ENCODE measurements around the gene ABCC4.

ABCC4 gene

DNA sequence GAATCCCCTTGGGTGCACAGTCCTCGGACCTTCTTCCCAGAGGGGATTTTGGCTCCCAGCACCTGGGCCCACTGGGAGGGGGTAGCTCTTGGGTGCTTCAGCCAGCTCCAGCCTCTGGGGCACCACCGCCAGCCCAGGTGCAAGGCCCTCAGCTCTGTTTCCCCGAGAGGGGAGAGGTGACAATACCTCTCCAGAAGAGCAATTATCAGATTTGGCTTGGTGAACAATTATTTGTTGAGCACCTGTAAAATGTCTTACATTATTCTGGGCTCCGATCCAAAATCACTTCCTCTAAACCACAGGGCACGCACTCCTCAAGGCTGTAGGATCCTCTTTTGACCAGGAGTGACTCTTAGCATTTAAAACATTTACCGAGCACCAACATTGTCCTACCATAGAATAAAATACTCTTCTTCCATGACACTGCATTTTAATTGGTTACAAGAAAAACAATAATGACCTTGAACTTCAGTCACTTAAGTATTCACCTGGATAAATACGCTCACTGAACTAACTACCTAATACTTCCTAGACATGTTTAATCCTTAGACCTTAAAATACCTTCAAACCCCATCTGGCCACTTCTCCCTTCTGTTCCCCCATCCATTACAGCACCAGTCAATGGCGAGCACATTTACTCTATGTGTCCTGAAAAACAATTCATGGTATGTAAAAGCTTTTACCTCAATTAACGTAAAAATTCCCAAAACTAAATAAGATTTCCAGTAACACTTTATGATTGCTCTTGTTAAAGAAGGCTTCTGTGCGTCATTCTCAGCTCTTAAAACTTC is 54.8 kb downstream of the ABCC4 start:
- peaks cover 4% of the 10 kb centered on the region for H3K36me3 ChIP-seq (ENCODE audit: control insufficient read depth, insufficient read depth, low read length)
- 90 to 96% methylated on average over 7 to 9 of the region's 10 CpGs for WGBS, 2 experiments (ENCODE audit: insufficient coverage in 2 of 2)
- H3K9me3 ChIP-seq (ENCODE audit: control insufficient read depth, low read length) = no peaks in the 10 kb centered on the region
- no peaks in the 10 kb centered on the region for H3K4me1 ChIP-seq (ENCODE audit: control insufficient read depth, insufficient read depth, low read length, poor library complexity, severe bottlenecking)
- no peak overlapping the region for H3K27ac ChIP-seq (ENCODE audit: low read depth, low read length, severe bottlenecking)
- no peak overlapping the region for H3K4me3 ChIP-seq (ENCODE audit: extremely low read depth, insufficient read depth, low read length, poor library complexity, severe bottlenecking)

DNA sequence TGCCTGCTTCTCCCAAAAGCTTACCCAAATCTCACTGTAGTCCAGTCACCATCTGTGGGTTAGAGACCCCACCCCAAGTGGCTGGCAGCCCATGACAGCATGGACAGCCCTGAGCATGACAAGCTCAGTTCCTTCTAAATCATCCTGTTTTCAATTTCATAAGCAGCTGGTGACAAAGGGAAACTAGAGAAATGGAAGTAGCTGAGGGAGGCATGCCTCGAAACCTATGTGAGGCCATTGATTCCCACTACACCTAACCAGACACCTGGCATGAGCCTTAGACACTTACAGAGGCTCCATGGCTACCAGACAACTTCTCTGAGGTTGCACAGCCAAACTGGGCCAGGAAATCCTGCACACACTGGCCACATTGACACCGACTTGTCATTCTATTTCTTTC is 56.2 kb downstream of the ABCC4 start:
- WGBS, 2 experiments (ENCODE audit: insufficient coverage in 2 of 2) = 89 to 93% methylated on average over 2 of the region's 2 CpGs
- H3K9me3 ChIP-seq (ENCODE audit: control insufficient read depth, low read length) = no peaks in the 10 kb centered on the region
- no peaks in the 10 kb centered on the region for H3K4me1 ChIP-seq (ENCODE audit: control insufficient read depth, insufficient read depth, low read length, poor library complexity, severe bottlenecking)
- no peak overlapping the region for H3K4me3 ChIP-seq (ENCODE audit: extremely low read depth, insufficient read depth, low read length, poor library complexity, severe bottlenecking)
- H3K36me3 ChIP-seq (ENCODE audit: control insufficient read depth, insufficient read depth, low read length) = peaks cover 6% of the 10 kb centered on the region
- no peak overlapping the region for H3K27ac ChIP-seq (ENCODE audit: low read depth, low read length, severe bottlenecking)

DNA sequence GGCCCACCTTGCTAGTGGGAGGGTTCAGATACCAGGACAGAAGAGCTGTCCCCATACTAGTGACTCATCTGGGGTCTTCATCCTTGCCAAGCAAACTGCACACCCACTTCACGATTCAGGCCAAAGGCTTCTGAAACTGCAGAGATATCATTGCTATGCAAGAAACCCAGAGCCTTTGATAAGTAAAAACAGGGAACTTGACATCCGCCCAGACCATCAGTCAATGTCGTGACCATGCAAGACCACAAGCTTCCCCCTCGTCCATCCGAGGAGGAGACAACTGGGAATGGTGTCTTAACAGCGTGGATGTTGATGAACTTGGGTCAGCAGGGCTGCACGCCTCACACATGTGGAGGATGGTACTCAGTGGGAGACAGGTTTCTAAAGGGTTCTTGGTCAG is 58.0 kb downstream of the ABCC4 start:
- Histone ChIP-seq H3K4me3 (ENCODE audit: extremely low read depth, insufficient read depth, low read length, poor library complexity, severe bottlenecking) (no peak overlapping the region), H3K36me3 (ENCODE audit: control insufficient read depth, insufficient read depth, low read length) (peaks cover 6% of the 10 kb centered on the region), H3K9me3 (ENCODE audit: control insufficient read depth, low read length) (no peaks in the 10 kb centered on the region), H3K27ac (ENCODE audit: low read depth, low read length, severe bottlenecking) (no peak overlapping the region), H3K4me1 (ENCODE audit: control insufficient read depth, insufficient read depth, low read length, poor library complexity, severe bottlenecking) (no peaks in the 10 kb centered on the region)
- WGBS, 2 experiments (ENCODE audit: insufficient coverage in 2 of 2) = 81 to 88% methylated on average over 5 to 7 of the region's 7 CpGs

DNA sequence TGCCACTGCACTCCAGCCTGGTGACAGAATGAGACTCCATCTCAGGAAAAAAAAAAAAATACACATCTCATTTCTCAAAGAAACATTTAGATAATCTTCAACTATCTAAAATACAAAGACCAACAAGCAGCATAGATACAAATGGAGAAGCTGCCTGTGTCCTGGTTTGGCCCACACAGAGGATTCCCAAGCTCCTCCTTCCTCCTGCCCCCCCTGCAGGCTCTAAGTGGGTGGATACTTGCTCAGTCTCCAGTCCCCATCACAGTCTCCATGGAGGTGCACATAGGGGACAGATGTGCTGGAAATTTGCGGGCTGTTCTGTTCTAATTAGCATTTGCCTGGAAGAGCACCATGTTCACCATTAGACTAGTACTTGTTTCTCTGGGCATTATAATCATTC is 59.9 kb downstream of the ABCC4 start:
- Histone ChIP-seq H3K4me1 (ENCODE audit: control insufficient read depth, insufficient read depth, low read length, poor library complexity, severe bottlenecking) (no peaks in the 10 kb centered on the region), H3K9me3 (ENCODE audit: control insufficient read depth, low read length) (no peaks in the 10 kb centered on the region), H3K4me3 (ENCODE audit: extremely low read depth, insufficient read depth, low read length, poor library complexity, severe bottlenecking) (no peak overlapping the region), H3K36me3 (ENCODE audit: control insufficient read depth, insufficient read depth, low read length) (peaks cover 5% of the 10 kb centered on the region), H3K27ac (ENCODE audit: low read depth, low read length, severe bottlenecking) (no peak overlapping the region)
- WGBS, 2 experiments (ENCODE audit: insufficient coverage in 2 of 2) = 100% methylated on average over 1 of the region's 1 CpG; no CpG with 5 or more reads in 1 of the 2 experiments

- H3K36me3 ChIP-seq (ENCODE audit: control insufficient read depth, insufficient read depth, low read length) = peaks cover 2% of the 10 kb centered on the region
- H3K4me3 ChIP-seq (ENCODE audit: extremely low read depth, insufficient read depth, low read length, poor library complexity, severe bottlenecking) = no peak overlapping the region
- no peaks in the 10 kb centered on the region for H3K9me3 ChIP-seq (ENCODE audit: control insufficient read depth, low read length)
- 89 to 100% methylated on average over 2 of the region's 2 CpGs for WGBS, 2 experiments (ENCODE audit: insufficient coverage in 2 of 2)
- no peak overlapping the region for H3K27ac ChIP-seq (ENCODE audit: low read depth, low read length, severe bottlenecking)
- H3K4me1 ChIP-seq (ENCODE audit: control insufficient read depth, insufficient read depth, low read length, poor library complexity, severe bottlenecking) = no peaks in the 10 kb centered on the region
These were observed 62.0 kb downstream of the ABCC4 start for GRCh38 chr13:95239283-95239682.

DNA sequence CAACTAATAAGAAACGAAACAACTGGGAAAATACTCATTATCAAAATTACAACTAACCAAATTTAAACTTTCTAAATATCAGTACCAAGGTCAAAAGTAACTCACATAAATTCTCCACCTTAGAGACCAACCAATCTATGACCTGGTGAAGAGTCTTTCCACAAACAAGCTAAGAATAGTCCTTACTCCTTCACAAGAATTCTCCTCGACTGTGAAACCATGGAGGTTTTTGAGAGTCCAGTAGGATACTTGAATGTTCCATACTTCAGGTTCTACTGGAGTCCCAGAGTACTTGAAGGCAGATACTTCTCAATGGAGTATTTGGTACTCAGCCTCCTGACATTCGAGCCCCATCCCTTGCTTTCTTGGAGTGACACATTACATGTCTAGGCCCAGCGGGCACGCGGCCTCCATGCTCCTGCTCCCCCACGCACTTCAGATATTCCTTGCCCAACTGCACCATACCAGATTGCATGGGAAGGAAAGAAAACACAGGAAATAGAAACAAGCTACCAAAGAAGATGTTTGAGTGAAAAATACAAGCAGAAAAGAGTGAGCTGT is 63.9 kb downstream of the ABCC4 start:
- Histone ChIP-seq H3K9me3 (ENCODE audit: control insufficient read depth, low read length) (no peaks in the 10 kb centered on the region), H3K36me3 (ENCODE audit: control insufficient read depth, insufficient read depth, low read length) (peaks cover 2% of the 10 kb centered on the region), H3K4me3 (ENCODE audit: extremely low read depth, insufficient read depth, low read length, poor library complexity, severe bottlenecking) (no peak overlapping the region), H3K4me1 (ENCODE audit: control insufficient read depth, insufficient read depth, low read length, poor library complexity, severe bottlenecking) (no peaks in the 10 kb centered on the region), H3K27ac (ENCODE audit: low read depth, low read length, severe bottlenecking) (no peak overlapping the region)
- WGBS, 2 experiments (ENCODE audit: insufficient coverage in 2 of 2) = 71 to 80% methylated on average over 1 of the region's 7 CpGs

DNA sequence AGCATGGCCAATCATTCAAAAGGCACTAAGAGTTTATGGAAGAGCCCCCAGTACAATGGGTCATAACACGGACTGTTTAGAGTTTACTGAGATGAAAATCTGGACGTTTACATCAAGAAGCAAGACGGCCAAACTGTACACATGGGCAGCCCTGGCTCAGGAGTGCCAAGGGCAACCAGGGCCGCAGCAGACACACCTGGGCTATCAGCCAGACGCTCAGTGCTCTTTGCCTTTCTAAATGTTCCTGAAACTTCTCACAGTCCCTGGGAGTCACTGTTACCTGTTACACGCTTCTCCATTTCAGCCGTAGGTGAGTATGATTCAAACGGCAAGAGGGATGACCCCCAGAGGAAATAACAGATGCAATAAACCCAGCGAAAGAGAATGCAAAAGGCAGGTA is 64.5 kb downstream of the ABCC4 start:
- H3K36me3 ChIP-seq (ENCODE audit: control insufficient read depth, insufficient read depth, low read length) = peaks cover 2% of the 10 kb centered on the region
- no peaks in the 10 kb centered on the region for H3K4me1 ChIP-seq (ENCODE audit: control insufficient read depth, insufficient read depth, low read length, poor library complexity, severe bottlenecking)
- H3K27ac ChIP-seq (ENCODE audit: low read depth, low read length, severe bottlenecking) = no peak overlapping the region
- H3K4me3 ChIP-seq (ENCODE audit: extremely low read depth, insufficient read depth, low read length, poor library complexity, severe bottlenecking) = no peak overlapping the region
- whole genome bisulfite sequencing, 2 experiments (ENCODE audit: insufficient coverage in 2 of 2) = 84 to 92% methylated on average over 9 of the region's 9 CpGs
- H3K9me3 ChIP-seq (ENCODE audit: control insufficient read depth, low read length) = no peaks in the 10 kb centered on the region

DNA sequence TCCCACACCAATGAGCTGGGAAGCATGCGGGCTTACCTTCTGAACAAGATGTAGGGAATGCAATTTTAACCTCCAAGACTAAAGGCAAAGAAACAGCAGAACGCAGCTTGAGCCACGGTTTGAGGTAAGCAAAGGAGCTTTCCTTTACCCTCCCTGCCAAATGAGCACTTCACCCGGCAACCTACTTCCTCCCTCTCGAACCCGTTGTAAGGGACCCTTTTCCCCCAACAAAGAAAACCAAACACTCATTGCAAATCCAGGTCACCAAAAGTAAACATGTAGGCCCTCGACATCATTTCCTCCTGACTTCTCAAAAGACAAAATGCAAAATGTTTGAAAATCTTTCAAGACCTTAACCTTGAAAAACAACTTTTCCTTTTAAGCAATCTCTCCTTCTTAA is 65.3 kb downstream of the ABCC4 start:
- Histone ChIP-seq H3K36me3 (ENCODE audit: control insufficient read depth, insufficient read depth, low read length) (no peaks in the 10 kb centered on the region), H3K9me3 (ENCODE audit: control insufficient read depth, low read length) (no peaks in the 10 kb centered on the region), H3K4me1 (ENCODE audit: control insufficient read depth, insufficient read depth, low read length, poor library complexity, severe bottlenecking) (no peaks in the 10 kb centered on the region), H3K27ac (ENCODE audit: low read depth, low read length, severe bottlenecking) (no peak overlapping the region), H3K4me3 (ENCODE audit: extremely low read depth, insufficient read depth, low read length, poor library complexity, severe bottlenecking) (no peak overlapping the region)
- 71 to 87% methylated on average over 6 to 7 of the region's 7 CpGs for WGBS, 2 experiments (ENCODE audit: insufficient coverage in 2 of 2)

- Histone ChIP-seq H3K36me3 (ENCODE audit: control insufficient read depth, insufficient read depth, low read length) (no peaks in the 10 kb centered on the region), H3K27ac (ENCODE audit: low read depth, low read length, severe bottlenecking) (no peak overlapping the region), H3K9me3 (ENCODE audit: control insufficient read depth, low read length) (no peaks in the 10 kb centered on the region), H3K4me1 (ENCODE audit: control insufficient read depth, insufficient read depth, low read length, poor library complexity, severe bottlenecking) (no peaks in the 10 kb centered on the region), H3K4me3 (ENCODE audit: extremely low read depth, insufficient read depth, low read length, poor library complexity, severe bottlenecking) (no peak overlapping the region)
- 100% methylated on average over 1 to 2 of the region's 3 CpGs for WGBS, 2 experiments (ENCODE audit: insufficient coverage in 2 of 2)
These were observed 66.0 kb downstream of the ABCC4 start for GRCh38 chr13:95235199-95235756.

GRCh38 chr13:95234242-95234641 is 67.0 kb downstream of the ABCC4 start:
- no peaks in the 10 kb centered on the region for H3K9me3 ChIP-seq (ENCODE audit: control insufficient read depth, low read length)
- H3K4me3 ChIP-seq (ENCODE audit: extremely low read depth, insufficient read depth, low read length, poor library complexity, severe bottlenecking) = no peak overlapping the region
- WGBS, 2 experiments (ENCODE audit: insufficient coverage in 2 of 2) = 100% methylated on average over 1 of the region's 2 CpGs; no CpG with 5 or more reads in 1 of the 2 experiments
- no peaks in the 10 kb centered on the region for H3K36me3 ChIP-seq (ENCODE audit: control insufficient read depth, insufficient read depth, low read length)
- no peak overlapping the region for H3K27ac ChIP-seq (ENCODE audit: low read depth, low read length, severe bottlenecking)
- H3K4me1 ChIP-seq (ENCODE audit: control insufficient read depth, insufficient read depth, low read length, poor library complexity, severe bottlenecking) = no peaks in the 10 kb centered on the region

Data from mesodermal cell (in vitro differentiated cells).